Measurements from ENCODE around the gene PKD1. TPM values are rescaled to one million over a fixed set of nuclear protein-coding genes. Genes with fewer than 3 reads are reported as not detected.
"Not testable (repeated sequence)": the region's sequence is repeated elsewhere in the genome, so short reads cannot be mapped to it uniquely, and the experiment has no call there.

PKD1 gene
- total and polyA plus RNA-seq, 8 donors: 29.8 to 127 (median 44.2) TPM

DNA sequence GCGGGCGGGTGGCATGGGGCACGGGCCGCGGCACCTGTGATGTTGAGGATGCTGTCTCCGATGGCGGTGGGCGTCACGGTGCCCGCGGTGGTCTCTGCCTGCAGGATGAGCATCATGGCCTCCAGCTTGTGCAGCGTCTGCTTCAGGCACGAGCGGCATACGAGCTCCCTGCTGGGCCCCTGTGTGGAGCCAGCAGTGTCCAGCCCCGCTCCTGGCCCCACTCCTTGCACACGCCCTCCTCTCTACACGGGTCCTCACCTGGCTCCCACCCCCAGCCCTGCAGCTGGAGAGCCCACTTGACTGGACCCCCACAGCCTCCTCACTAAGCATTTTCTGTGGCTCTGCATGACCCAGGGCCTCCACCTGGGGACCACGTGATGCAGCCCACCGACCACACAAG lies 31.2 kb downstream of the PKD1 start:
- ATAC-seq; H3K27me3 ChIP-seq; FAIRE-seq; H3K9me3 ChIP-seq; DNase-seq; intact Hi-C loops (cut with DNase I); H3K27ac ChIP-seq; H3K4me1 ChIP-seq; H3K4me3 ChIP-seq: not testable (repeated sequence)
- H3K36me3 ChIP-seq: peaks cover 0 to 10% (median 6%) of the 10 kb centered on the region in 3 donors
- WGBS, 2 donors: 89 to 98% methylated on average over 7 to 18 of the region's 20 CpGs

DNA sequence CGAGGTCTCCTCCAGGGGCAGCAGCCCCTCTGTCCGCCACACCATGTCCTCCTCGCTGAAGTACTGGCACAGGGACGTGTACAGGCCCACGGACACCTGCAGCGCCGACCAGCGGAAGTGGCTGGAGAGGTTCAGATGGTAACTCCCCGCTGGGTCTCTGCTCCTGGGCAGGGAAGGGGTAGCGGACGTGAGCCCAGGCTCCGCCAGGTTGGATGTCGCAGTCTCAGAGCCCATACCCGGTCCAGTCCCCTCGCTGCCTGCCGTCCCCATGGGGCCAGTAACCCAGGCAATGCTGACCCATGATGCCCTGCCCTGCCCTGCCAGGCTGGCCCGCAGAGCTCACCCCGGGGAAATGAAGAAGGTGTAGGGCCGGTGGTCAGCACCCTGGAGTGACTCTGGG lies 33.2 kb downstream of the PKD1 start:
- peaks cover 0 to 14% (median 6%) of the 10 kb centered on the region in 3 donors for H3K36me3 ChIP-seq
- no peak overlapping the region for H3K27ac ChIP-seq
- DNase-seq (no peak), ATAC-seq (no peak), FAIRE-seq (no peak)
- no peaks in the 10 kb centered on the region for H3K9me3 ChIP-seq
- H3K4me3 ChIP-seq: no peak overlapping the region
- no peak for TF ChIP-seq CTCF (IDR thresholded peaks at IDR 0.05)
- intact Hi-C loops (cut with DNase I): no loop called here
- no peaks in the 10 kb centered on the region for H3K4me1 ChIP-seq
- 97% methylated on average over 18 to 19 of the region's 19 CpGs for WGBS, 2 donors
- no peaks in the 10 kb centered on the region for H3K27me3 ChIP-seq

GRCh38 chr16:2101581-2101980 lies 34.1 kb downstream of the PKD1 start:
- H3K4me1 ChIP-seq; H3K9me3 ChIP-seq; FAIRE-seq; H3K4me3 ChIP-seq; DNase-seq; H3K27ac ChIP-seq; ATAC-seq; H3K27me3 ChIP-seq; intact Hi-C loops (cut with DNase I): not testable (repeated sequence)
- 92 to 96% methylated on average over 12 to 13 of the region's 16 CpGs for WGBS, 2 donors
- H3K36me3 ChIP-seq: peaks cover 0 to 14% (median 6%) of the 10 kb centered on the region in 3 donors

- H3K4me1 ChIP-seq; intact Hi-C loops (cut with DNase I); ATAC-seq; H3K4me3 ChIP-seq; DNase-seq; FAIRE-seq; H3K9me3 ChIP-seq; H3K27me3 ChIP-seq; H3K27ac ChIP-seq: not testable (repeated sequence)
- H3K36me3 ChIP-seq: peaks cover 0 to 24% (median 6%) of the 10 kb centered on the region in 3 donors
- 94 to 96% methylated on average over 14 of the region's 14 CpGs for whole genome bisulfite sequencing, 2 donors
Measured at GRCh38 chr16:2097689-2098088, 38.0 kb downstream of the PKD1 start.

DNA sequence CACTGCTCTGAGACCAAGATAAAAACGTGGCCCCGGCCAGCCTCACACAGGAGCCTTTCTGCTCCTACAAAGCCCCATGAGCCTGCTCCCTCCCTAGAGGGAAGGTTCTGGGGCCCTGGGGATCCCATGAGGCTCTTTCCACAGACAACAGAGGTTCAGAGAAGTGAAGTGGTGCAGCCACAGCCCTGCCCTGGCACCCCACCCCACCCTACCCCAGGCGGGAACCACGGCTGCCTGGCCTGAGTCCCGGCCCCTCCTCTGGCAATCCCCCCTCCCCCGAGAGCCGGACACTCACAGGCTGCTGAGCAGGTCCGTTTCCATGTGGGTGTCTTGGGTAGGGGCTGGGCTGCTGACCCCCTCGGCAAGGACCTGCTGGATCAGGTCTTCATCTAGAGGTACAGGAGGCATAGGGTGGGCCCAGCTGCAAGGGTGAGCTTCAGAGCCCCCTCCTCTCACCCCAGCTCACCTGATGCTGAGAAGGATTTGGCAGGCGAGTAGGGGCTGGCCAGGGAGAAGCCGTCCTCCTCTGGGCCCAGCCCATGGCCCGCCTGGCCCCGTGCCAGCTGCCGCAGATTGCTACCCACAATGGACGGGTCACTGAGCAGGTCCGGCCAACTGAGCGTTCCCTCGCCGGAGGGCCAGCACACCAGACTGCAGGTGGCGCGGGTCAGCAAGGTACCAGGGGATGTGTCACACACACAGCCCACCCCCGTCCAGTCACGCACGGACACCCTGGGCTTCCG lies 38.7 kb downstream of the PKD1 start:
- Histone ChIP-seq H3K9me3 (no peaks in the 10 kb centered on the region), H3K27me3 (no peaks in the 10 kb centered on the region), H3K27ac (no peak overlapping the region), H3K4me1 (no peaks in the 10 kb centered on the region), H3K4me3 (no peak overlapping the region), H3K36me3 (peaks cover 0 to 24% (median 6%) of the 10 kb centered on the region in 3 donors)
- intact Hi-C loops (cut with DNase I): no loop called here
- FAIRE-seq (no peak), DNase-seq (no peak), ATAC-seq (peak in 1 of 4 donors; percentile 22)
- TF ChIP-seq CTCF (IDR thresholded peaks at IDR 0.05): no peak
- 82 to 84% methylated on average over 19 to 25 of the region's 25 CpGs for WGBS, 2 donors

- FAIRE-seq: no peak
- peak in 1 of 4 donors; percentile 1 for ATAC-seq
- H3K36me3 ChIP-seq: peaks cover 0 to 24% (median 6%) of the 10 kb centered on the region in 3 donors
- WGBS, 2 donors: 96 to 97% methylated on average over 23 of the region's 23 CpGs
- DNase-seq: no peak
- no peak for TF ChIP-seq CTCF (IDR thresholded peaks at IDR 0.05)
- H3K4me1 ChIP-seq: peaks cover 0 to 4% (median 0%) of the 10 kb centered on the region in 3 donors
- H3K27me3 ChIP-seq: no peaks in the 10 kb centered on the region
- H3K27ac ChIP-seq: no peak overlapping the region
- intact Hi-C loops (cut with DNase I): no loop called here
- H3K9me3 ChIP-seq: no peaks in the 10 kb centered on the region
- H3K4me3 ChIP-seq: no peak overlapping the region
Measured at GRCh38 chr16:2095918-2096582, 39.6 kb downstream of the PKD1 start.
